HG03432 (cell line): ENCODE data around the gene NRL.
"Not testable (repeated sequence)": the region's sequence is repeated elsewhere in the genome, so short reads cannot be mapped to it uniquely, and the experiment has no call there.

Experiments
- ATAC-seq: cut with Tn5 transposase; IDR thresholded peaks from one replicate; pipeline ENCODE4 v1.9.1; 2021; ENCODE audit warnings: mild to moderate bottlenecking, moderate library complexity; ENCODE audit not compliant: unreplicated experiment

Gene NRL

DNA sequence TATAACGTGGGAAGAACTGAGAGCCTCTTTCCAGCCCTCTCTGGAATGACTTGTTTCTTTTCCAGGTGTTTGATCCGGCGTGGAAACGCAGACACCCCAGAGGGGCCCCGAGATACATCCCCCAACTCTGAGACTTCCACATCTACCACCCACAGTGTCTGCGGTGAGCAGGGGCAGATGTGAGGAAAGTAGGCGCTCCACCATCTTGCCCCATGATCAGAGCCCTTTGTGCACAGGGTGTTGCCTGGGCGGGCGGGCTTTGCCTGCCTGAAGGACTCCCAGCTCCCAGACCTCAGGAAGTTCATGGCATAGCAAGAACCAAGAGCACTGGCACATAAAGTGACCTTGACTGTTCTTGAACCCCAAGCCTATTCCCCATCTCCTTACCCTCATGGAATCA, 60.1 kb downstream of the NRL start:
- no peak for ATAC-seq

- ATAC-seq, result no peak
These were observed 60.5 kb downstream of the NRL start for GRCh38 chr14:24054324-24054641.

DNA sequence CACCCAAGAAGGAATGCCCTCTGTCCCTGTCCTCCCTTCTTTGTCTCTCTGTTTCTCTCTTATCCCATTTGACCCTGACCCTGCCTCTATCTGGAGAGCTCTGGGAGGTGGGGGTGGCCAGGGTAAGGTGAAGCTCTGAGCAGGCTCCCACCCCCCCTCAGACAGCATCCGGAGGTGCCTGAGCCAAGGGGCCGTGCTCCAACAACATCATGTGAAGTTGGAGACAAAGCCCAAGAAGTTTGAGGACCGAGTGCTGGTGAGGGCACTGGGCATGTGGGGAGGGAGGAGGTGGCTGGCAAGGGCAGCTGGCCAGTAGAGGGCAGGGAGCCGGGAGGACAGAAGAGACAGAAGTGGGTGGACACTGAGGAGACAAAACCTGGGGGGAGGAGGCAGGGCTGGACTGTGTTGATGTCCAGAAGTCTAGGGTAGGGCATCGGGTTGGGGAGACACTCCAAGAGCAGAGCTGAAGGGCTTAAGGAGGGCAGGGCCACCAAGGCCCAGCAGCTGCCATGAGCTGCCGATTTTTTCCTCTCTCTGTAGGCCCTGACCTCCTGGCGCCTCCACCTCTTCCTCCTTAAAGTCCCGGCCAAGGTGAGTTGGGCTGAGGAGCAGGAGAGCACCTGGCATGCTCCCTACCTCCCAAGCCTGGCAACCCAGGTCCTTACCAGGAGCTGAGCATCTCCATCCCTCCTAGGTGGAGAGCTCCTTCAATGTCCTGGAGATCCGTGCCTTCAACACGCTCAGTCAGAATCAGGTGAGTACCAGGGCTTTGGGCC, 61.0 kb downstream of the NRL start:
- no peak for ATAC-seq

DNA sequence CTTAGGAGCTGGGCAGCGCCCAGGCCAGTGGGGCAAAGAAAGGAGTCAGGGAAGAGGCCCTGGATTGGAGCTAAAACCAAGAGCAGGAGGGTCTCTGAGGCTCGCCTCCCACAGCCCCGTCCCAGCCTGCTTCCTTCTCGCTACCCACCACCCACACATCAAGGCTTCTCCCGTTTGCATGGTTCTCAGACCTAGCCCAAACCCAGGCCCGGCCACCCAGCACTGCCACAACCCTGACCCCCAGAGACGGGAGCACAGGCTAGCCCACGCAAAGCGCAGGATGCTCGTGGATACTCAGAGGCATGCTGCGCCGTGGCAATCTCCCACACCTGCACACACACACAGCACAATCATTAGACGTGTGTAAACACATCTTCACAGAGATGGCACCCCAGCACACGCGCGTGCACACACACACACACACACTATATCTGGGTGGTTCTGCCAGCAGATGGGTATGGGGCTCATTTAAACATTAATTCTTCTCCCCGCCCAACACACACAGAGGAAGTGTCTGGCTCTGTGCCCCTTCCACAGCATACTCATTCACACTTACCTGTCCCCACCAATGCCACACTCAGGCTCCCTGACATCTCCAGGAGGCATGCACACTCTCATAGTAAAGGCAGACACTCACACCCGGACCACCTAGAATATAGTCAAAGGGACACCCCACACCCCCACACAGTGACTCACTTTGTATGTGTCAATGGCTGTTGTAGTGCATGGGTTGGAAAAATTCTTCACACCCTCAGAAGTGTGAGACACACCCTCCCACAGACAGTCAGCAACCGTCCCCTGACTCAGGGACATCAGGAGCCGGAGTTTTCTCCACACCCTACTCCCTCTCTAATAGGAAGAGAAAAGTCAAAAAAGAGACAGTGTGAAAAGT, 61.8 kb downstream of the NRL start:
- ATAC-seq, result no peak

DNA sequence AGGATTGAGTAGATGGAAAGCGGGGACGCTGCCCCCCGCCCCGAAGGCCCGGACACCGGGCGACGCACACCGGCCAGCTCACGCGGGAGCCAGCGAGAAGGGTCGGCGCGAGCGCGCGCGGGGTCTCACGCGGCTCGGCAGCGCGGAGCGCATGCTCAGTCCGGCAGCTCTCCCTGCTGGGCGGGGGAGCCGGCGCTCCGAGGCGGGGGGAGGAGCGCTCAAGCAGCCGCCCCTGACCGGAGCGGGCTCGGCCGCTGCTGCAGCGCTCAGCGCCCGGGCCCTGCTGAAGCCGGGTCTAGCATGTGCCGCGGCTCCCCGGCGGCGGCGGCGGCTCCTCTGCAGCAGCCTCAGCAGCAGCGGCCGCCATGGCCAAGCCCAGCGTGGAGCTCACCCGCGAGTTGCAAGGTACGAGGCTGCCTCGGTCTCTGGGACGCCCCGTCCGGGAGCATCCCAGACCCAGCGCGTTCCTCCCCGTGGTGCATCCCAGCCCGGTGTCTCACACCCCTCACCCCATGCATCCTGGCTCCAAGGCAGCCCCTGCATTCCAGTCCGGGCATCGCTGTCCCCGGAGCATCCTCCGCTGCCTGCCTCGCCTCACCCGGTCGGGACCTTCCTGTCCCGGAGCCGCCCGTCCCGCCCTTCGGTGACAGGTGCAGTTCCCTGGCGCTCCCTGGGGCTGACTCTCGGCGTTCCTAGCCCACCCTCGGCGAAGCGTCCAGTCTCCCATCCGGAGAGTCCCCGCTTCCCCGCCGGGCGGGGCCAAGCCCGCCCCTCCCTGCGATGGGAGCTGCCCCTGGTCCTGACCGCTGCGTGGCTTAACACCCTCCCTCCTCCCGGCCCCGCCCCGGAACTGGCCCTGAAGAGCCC, 62.7 kb downstream of the NRL start, which contains the start of gene CARMIL3:
Gene CARMIL3, plus strand, starts transcription at position 221 of the 867 bp plus-strand sequence. Its CDS starts 145 bp downstream, at position 366.
- ATAC-seq, result peak; percentile 80

GRCh38 chr14:24051176-24051788, 63.5 kb downstream of the NRL start:
- ATAC-seq, result peak; percentile 24

GRCh38 chr14:24050753-24051152, 64.0 kb downstream of the NRL start:
- ATAC-seq, result not testable (repeated sequence)

GRCh38 chr14:24049002-24049401, 65.7 kb downstream of the NRL start:
- not testable (repeated sequence) for ATAC-seq

- no peak for ATAC-seq
These were observed 72.0 kb downstream of the NRL start for GRCh38 chr14:24042746-24043145.

DNA sequence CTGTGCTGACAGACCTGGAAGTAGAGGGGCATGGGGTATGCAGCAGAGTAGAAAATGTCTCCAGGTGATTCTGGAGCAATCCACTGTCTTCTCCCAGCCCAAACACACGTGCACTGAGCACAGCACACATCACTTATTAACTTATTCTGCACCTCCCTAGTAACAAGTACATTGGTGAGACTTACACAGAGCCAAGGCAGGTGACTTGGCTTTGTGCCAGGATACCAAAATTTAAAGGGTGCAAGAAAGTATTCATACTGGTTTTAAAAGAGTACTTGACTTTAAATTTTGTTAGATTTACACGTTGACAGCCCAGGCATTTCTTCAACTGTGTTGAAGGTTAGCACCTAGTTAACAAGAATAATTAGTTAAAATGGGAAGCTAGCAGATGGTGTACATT, 74.1 kb downstream of the NRL start:
- no peak for ATAC-seq

DNA sequence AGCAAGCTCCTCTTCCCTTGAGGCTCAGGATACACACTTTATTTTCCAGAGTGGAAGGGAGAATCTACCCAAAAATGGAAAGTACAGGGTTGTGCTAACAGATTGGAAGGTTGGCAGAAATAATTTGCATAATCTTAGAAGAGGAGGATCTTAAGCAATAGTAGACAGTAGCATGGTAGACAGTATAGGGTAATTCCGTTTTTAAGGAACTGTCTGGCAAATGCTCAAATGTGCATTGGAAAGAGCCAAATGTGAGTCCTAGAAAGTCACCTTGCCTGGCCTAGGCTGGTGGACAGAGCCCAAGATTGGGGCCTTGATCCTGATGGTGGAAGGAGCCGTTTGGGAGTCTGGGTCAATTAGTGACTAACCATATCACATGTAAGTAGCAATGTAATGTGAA, 76.1 kb downstream of the NRL start:
- ATAC-seq, result no peak

- ATAC-seq, result no peak
These were observed 77.1 kb downstream of the NRL start for GRCh38 chr14:24037658-24038037.

DNA sequence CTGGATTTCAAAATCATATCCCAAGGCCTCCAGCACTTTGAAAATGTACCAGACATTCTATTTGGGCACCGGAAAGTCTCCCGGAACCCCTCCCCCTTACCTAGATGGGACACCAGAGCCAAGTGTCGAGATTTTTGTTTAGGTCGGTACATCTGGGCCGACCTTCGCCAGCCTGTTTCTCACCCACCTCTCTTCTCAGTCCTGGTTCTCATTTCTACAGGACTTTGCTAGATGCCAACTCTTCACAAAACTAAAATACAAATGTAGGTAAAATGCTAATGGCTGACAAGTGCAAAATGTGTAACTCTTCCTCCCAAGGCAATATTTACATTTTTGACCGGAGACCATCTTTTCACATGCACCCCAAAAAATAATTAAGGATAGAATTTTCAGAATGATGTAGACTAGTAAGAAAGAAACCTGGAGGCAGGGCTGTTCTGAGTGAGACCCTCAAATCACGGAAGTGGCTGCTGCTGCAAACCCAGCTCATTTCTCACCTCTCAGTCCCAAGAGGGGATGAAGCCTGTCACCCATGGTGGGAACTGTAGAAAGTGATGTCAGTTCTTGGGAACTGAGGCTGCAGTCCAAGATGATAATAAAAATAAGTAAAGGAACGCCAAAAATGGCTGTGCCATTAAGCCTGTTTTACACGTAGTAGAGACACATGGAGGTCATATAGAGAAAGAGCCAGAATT, 77.6 kb downstream of the NRL start:
- ATAC-seq, result peak; percentile 14

GRCh38 chr14:24036169-24036962, 78.4 kb downstream of the NRL start:
- ATAC-seq, result peak; percentile 83

DNA sequence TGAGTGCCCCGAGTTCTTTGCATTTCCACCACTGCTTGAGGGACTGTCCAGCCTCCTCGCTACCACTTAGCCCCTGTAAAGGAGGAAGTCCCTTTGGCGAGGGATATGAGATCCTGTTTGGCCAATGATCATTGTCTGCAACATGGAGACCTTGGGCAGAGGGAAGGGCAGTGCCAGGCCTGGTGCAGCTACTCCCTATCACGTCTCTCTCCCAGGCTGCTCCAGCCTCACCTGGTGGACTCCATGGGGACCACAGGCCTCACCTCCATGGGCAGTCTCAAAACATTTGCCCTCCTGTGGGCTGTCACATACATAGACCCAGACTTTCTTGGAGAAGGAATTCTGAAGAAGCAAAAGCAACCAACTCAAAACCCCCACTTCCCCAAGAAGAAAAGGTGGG, 79.0 kb downstream of the NRL start:
- peak; percentile 13 for ATAC-seq

GRCh38 chr14:24032727-24033418, 81.9 kb downstream of the NRL start:
- ATAC-seq, result no peak

DNA sequence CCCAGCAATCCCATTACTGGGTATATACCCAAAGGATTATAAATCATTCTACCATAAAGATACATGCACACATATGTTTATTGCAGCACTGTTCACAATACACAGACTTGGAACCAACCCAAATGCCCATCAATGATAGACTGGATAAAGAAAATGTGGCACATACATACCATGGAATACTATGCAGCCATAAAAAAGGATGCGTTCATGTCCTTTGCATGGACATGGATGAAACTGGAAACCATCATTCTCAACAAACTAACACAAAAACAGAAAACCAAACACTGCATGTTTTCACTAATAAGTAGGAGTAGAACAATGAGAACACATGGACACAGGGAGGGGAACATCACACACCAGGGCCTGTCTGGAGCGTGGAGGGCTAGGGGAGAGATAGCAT, 83.4 kb downstream of the NRL start:
- not testable (repeated sequence) for ATAC-seq

DNA sequence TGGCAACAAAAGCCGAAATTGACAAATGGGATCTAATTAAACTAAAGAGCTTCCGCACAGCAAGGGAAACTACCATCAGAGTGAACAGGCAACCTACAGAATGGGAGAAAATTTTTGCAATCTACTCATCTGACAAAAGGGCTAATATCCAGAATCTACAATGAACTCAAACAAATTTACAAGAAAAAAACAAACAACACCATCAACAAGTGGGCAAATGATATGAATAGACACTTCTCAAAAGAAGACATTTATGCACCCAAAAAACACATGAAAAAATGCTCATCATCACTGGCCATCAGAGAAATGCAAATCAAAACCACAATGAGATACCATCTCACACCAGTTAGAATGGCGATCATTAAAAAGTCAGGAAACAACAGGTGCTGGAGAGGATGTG, 85.1 kb downstream of the NRL start:
- not testable (repeated sequence) for ATAC-seq
